ENCODE data around the gene SLIT1.

SLIT1 gene

GRCh38 chr10:96968682-96969423 lies 216.9 kb downstream of the SLIT1 start:
- DNase-seq (ENCODE audit: low read depth): no peak

GRCh38 chr10:96967847-96968246 lies 217.9 kb downstream of the SLIT1 start:
- no peak for DNase-seq (ENCODE audit: low read depth)

GRCh38 chr10:96964131-96964530 lies 221.6 kb downstream of the SLIT1 start:
- DNase-seq (ENCODE audit: low read depth): no peak

GRCh38 chr10:96960872-96961271 lies 224.9 kb downstream of the SLIT1 start:
- no peak for DNase-seq (ENCODE audit: low read depth)

GRCh38 chr10:96959733-96960132 lies 226.0 kb downstream of the SLIT1 start:
- DNase-seq (ENCODE audit: low read depth): no peak

- DNase-seq (ENCODE audit: low read depth): no peak
Measured at GRCh38 chr10:96958071-96958470, 227.7 kb downstream of the SLIT1 start.

- DNase-seq (ENCODE audit: low read depth): no peak
Measured at GRCh38 chr10:96955794-96956193, 230.0 kb downstream of the SLIT1 start.

GRCh38 chr10:96951954-96952353 lies 233.8 kb downstream of the SLIT1 start:
- DNase-seq (ENCODE audit: low read depth): no peak

GRCh38 chr10:96949039-96949683 lies 236.6 kb downstream of the SLIT1 start:
- DNase-seq (ENCODE audit: low read depth): no peak
